Subcutaneous adipose tissue (tissue), 4 donors: ENCODE results near the gene GARS1. TPM values are rescaled to one million over a fixed set of nuclear protein-coding genes. Genes with fewer than 3 reads are reported as not detected.

Source experiments
- total RNA-seq, 4 donors: library from RNA; depleted of rRNA; stranded (reverse); fragments of >200 nt; gene quantifications; one replicate each; pipeline ENCODE4 v1.1.0, GENCODE V29; 2016
- TF ChIP-seq, protein P1 (sequence below): fragments of 450-650 bp; IDR thresholded peaks from one replicate; pipeline ENCODE4 v1.5.1; 2016; ENCODE audit warnings: low read depth, mild to moderate bottlenecking, control low read depth, antibody characterized with exemption, moderate library complexity

GARS1 gene
- total RNA-seq, 4 donors from 2014 or later, result 36.4 to 118 (median 49.9) TPM

DNA sequence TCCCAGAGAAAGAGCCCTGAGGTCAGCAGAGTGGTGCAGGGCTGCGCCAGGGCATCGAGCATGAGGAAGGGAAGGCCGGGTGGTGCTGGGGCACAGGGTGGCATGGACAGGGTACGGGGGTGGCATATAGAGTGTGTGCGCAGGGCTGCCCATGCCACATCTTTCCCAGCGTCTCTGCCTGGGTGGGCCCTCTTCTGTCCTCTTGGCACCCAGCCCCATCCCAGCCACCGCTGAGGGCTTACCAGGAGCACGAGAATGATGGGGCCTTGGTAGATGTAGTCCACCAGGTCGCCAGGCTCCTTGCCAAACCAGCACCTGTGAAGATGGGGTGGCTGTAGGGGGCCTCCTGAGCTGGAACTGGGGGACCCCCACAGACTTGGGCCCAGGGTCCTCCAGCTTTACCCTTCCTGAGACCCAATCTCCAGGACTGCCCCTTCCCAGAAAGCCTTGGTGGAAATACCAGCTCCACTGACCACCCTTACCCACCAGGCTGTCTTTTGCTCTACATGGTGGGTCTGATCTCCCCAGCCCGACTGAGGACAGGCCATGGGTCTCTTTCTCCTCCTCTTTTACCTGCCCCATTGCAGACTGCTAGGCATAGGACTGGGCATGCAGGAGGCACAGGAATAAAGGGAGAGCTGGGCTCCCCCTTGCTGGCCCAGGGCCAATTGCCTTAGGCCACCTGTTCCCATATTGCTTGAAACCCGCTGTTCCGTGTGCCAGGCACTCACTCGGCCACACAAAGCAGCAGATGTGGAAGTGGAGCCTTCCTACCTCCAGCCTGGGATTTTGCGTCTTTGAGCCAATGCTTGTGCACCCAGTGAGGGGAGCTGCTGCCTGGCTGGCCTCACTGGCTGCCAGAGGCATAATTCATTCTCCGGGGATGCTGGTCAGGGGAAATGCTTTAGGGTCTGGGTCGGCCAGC is 65.9 kb downstream of the GARS1 start:
- TF ChIP-seq, protein P1, sequence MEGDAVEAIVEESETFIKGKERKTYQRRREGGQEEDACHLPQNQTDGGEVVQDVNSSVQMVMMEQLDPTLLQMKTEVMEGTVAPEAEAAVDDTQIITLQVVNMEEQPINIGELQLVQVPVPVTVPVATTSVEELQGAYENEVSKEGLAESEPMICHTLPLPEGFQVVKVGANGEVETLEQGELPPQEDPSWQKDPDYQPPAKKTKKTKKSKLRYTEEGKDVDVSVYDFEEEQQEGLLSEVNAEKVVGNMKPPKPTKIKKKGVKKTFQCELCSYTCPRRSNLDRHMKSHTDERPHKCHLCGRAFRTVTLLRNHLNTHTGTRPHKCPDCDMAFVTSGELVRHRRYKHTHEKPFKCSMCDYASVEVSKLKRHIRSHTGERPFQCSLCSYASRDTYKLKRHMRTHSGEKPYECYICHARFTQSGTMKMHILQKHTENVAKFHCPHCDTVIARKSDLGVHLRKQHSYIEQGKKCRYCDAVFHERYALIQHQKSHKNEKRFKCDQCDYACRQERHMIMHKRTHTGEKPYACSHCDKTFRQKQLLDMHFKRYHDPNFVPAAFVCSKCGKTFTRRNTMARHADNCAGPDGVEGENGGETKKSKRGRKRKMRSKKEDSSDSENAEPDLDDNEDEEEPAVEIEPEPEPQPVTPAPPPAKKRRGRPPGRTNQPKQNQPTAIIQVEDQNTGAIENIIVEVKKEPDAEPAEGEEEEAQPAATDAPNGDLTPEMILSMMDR, result no peak

DNA sequence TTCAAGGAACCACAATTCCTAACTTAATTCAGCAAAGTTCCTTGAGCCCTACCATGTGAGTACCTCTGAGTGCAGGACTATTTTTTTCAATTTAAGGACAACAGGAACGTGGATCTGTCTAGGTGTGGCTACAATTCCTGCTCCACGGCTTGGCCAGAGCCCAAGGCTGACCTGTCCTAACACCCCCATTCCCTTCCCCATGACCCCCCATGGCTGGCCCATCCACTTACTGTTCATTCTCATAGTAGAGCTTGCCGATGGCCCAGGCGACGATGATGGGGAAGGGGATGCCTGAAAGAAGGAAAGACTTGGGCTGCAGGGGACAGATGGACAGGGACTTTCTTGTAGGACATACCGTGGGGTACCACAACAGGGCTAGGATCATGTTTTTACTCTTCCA is 67.2 kb downstream of the GARS1 start:
- TF ChIP-seq, protein P1, result no peak

DNA sequence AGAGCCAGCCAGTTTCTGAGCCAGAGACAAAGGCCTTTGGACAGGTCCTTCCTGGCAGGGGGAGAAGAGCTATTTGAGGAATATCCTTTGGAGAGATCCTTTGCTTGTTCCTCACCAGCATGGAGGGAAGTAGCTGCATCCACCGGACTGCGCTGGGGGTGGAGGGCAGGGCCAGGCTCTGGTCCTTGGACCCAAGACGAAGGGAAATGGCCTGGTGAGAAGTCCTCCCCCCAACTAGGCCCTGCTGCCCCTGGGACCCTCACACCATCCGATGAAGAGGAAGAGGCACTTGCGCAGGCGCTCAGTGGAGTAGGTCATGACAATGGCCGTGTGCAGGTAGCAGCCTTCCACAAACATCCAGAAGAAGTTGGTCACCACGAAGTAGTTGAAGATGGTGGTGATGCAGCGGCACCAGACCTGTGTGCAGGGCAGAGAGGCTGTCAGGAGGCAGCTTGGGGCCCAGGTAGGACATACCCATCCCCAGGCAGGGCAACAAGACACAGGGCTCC is 67.8 kb downstream of the GARS1 start:
- TF ChIP-seq, protein P1, result no peak

DNA sequence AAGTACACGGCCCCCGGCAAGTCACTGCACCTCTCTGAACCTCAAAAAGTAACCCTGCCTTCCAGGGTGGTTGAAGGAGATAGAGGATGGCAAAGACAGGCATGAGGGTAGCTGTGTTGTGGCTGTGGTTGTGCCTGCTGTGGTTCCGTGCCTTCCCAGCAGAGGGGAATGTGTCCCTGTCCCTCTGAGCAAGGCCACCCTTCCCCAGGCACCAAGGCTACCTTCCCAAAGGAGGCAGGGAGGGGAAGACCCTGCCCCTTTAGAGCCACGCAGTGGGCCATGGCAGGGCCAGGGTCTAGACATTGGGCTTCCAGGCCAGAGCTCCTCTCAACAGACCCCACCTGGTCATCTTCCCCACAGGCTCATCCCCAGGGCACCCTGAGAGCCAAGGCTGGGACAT is 68.7 kb downstream of the GARS1 start:
- TF ChIP-seq, protein P1, result no peak

DNA sequence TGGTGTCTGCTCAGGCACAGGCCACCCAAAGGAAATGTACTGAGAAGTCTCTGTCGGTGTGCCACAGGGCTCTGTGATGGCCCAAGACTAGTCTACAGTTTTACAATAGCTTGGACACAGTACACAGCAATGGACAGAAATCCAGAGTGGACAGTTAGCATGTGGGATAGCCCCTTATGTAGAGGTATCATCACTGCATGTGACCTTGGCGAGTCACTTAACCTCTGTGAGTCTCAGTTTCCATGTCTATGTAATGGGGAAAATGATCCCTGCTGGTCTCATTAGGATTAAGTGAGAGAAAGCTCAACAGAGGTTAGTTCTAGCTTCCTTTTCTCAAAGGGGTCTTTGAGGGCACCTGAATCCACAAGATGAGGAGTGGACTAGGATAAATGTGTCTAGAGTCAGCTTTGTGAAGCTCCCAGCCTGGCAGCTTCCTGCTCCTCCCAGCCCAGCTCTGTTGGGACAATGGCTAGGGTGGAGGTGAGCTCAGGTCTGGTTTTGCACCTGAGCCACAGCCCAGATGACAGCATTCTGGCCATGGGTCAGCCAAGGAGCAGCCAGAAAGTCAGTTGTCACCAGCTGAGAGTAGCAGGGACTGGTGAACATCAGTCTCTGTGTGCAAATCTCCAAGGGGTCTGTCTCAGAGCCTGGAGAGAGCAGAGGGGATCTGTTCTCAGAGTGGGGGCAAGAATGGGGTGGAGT is 69.7 kb downstream of the GARS1 start:
- TF ChIP-seq, protein P1, result no peak

DNA sequence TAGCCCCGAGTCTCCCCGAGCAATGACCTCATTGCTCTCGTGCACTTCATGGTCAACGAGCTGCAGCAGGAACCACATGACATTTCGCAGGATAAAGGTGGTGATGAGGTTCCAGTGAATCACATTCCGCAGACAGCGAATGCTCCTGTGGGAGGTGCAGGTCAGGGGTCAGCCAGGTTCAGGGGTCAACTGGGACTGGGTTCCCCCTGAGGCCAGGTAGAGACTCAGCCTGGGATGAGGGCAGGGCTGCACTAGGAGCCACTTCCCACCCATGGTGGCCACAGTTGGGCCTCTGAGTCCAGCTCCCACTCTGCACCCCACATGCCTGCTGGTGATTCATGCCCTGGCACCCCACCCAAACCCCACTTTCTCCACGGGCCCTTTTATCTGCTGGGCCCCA is 70.4 kb downstream of the GARS1 start:
- TF ChIP-seq, protein P1, result no peak

DNA sequence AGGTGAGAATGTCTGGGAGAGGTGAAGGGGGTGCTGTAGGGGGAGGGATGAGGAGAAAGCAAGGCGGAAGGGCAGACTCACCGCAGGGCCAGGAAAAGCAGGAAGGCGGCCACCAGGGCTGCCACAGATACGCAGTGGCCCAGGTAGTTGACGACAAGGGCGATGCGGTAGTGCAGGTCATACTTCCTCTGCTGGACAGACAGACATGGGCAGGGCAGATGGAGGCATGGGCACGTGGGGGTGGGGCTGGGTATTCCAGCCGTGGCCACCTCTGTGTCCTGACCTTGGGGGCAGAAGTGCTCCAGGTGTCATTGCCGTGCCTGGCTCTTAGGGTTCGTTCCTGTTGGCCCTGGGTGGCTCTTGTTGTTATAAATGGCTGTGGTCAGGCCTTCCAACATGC is 70.8 kb downstream of the GARS1 start:
- TF ChIP-seq, protein P1, result no peak
